SU-DHL-6 (cell line): Measurements from ENCODE around the gene YJU2.

Experiments
- H2AFZ ChIP-seq: fragments of 200-600 bp; sonication (generic); 2 replicates; pipeline ENCODE4 v1.6.1; 2014; ENCODE audit warnings: low read depth, mild to moderate bottlenecking, moderate library complexity, mixed read lengths, antibody characterized with exemption, low read length; ENCODE audit not compliant: severe bottlenecking
- H3F3A ChIP-seq: fragments of 200-600 bp; shearing (Covaris generic); 2 replicates; pipeline ENCODE4 v1.6.0; 2016; ENCODE audit warnings: antibody characterized with exemption, mild to moderate bottlenecking; ENCODE audit not compliant: insufficient read depth
- H3K27ac ChIP-seq: fragments of 200-600 bp; sonication (generic); 2 replicates; pipeline ENCODE4 v1.5.1; 2016; ENCODE audit warnings: low read depth, mild to moderate bottlenecking, low read length, moderate library complexity, mixed read lengths
- H3K27me3 ChIP-seq: fragments of 200-600 bp; sonication (generic), shearing (Covaris generic); 2 replicates; pipeline ENCODE4 v1.6.0; 2014; ENCODE audit warnings: mild to moderate bottlenecking, low read length
- H3K36me3 ChIP-seq: fragments of 200-600 bp; sonication (generic); 2 replicates; pipeline ENCODE4 v1.6.1; 2014; ENCODE audit warnings: mild to moderate bottlenecking, low read length, mixed read lengths
- H3K4me2 ChIP-seq: fragments of 300-600, 200-600 bp; shearing (Covaris generic), sonication (generic); 2 replicates; pipeline ENCODE4 v1.6.0; 2014; ENCODE audit warnings: low read length, low read depth, mild to moderate bottlenecking; ENCODE audit not compliant: poor library complexity, severe bottlenecking
- H3K4me3 ChIP-seq: fragments of 200-600 bp; sonication (generic); 2 replicates; pipeline ENCODE4 v1.5.1; 2014; ENCODE audit warnings: antibody characterized with exemption, low read length, mild to moderate bottlenecking, mixed read lengths; ENCODE audit not compliant: insufficient read depth, poor library complexity, severe bottlenecking
- H3K79me2 ChIP-seq: fragments of 200-600 bp; sonication (generic); 2 replicates; pipeline ENCODE4 v1.6.1; 2014; ENCODE audit warnings: mild to moderate bottlenecking, low read length, moderate library complexity; ENCODE audit not compliant: insufficient read depth
- H3K9ac ChIP-seq: fragments of 200-600 bp; sonication (generic); 2 replicates; pipeline ENCODE4 v1.7.0; 2014; ENCODE audit warnings: mild to moderate bottlenecking, low read length
- H3K9me2 ChIP-seq: fragments of 200-600 bp; sonication (generic); replicated peaks from 2 replicates; pipeline ENCODE4 v1.6.1; 2014; ENCODE audit warnings: low read length; ENCODE audit not compliant: insufficient read depth
- H3K9me3 ChIP-seq: fragments of 200-600 bp; sonication (generic); 2 replicates; pipeline ENCODE4 v1.6.1; 2014; ENCODE audit warnings: low read length, mixed read lengths; ENCODE audit not compliant: insufficient read depth
- H4K20me1 ChIP-seq: fragments of 200-600 bp; sonication (generic); 2 replicates; pipeline ENCODE4 v1.6.1; 2014; ENCODE audit warnings: low read depth, mild to moderate bottlenecking, antibody characterized with exemption, low read length, moderate library complexity, mixed read lengths
- CTCF ChIP-seq: fragments of 200-600 bp; sonication (generic); IDR thresholded peaks from one replicate; pipeline ENCODE4 v1.5.1; 2017; ENCODE audit warnings: antibody characterized with exemption, mild to moderate bottlenecking, low read length, moderate library complexity; ENCODE audit not compliant: insufficient read depth, poor library complexity, severe bottlenecking
- EZH2phosphoT487 ChIP-seq: fragments of 200-600 bp; sonication (generic), shearing (Covaris generic); conservative IDR thresholded peaks from 2 replicates; pipeline ENCODE4 v1.6.1; 2018; ENCODE audit warnings: mild to moderate bottlenecking, antibody characterized with exemption, low read length, moderate library complexity, mixed read lengths

YJU2 gene

GRCh38 chr19:4210166-4210731 is 36.6 kb upstream of the YJU2 start:
- H2AFZ ChIP-seq = no peak overlapping the region
- H3K27me3 ChIP-seq = no peaks in the 10 kb centered on the region
- H3K9me3 ChIP-seq = no peaks in the 10 kb centered on the region
- H3K36me3 ChIP-seq = no peaks in the 10 kb centered on the region
- no peak overlapping the region for H3K4me2 ChIP-seq
- no peak overlapping the region for H3K27ac ChIP-seq
- no peaks in the 10 kb centered on the region for H3K79me2 ChIP-seq
- no peaks in the 10 kb centered on the region for H3K9me2 ChIP-seq
- no peak overlapping the region for H3K4me3 ChIP-seq
- TF ChIP-seq CTCF (no peak), EZH2phosphoT487 (no peak)
- H4K20me1 ChIP-seq = no peaks in the 10 kb centered on the region
- no peaks in the 10 kb centered on the region for H3F3A ChIP-seq
- H3K9ac ChIP-seq = no peak overlapping the region

- Histone ChIP-seq H3K36me3 (no peaks in the 10 kb centered on the region), H3K4me3 (no peak overlapping the region), H3K9me2 (no peaks in the 10 kb centered on the region), H2AFZ (no peak overlapping the region), H3K27ac (no peak overlapping the region), H3K9me3 (no peaks in the 10 kb centered on the region), H3K4me2 (no peak overlapping the region), H3F3A (no peaks in the 10 kb centered on the region), H3K79me2 (no peaks in the 10 kb centered on the region), H3K9ac (no peak overlapping the region), H4K20me1 (no peaks in the 10 kb centered on the region), H3K27me3 (no peaks in the 10 kb centered on the region)
- TF ChIP-seq CTCF = no peak
- TF ChIP-seq EZH2phosphoT487 = no peak
Observed at GRCh38 chr19:4213116-4213515, 33.8 kb upstream of the YJU2 start.

GRCh38 chr19:4215807-4216206 is 31.1 kb upstream of the YJU2 start:
- Histone ChIP-seq H3K9ac (no peak overlapping the region), H3K9me3 (no peaks in the 10 kb centered on the region), H3K27me3 (no peaks in the 10 kb centered on the region), H3K79me2 (no peaks in the 10 kb centered on the region), H3K9me2 (no peaks in the 10 kb centered on the region), H3F3A (no peaks in the 10 kb centered on the region), H3K4me3 (no peak overlapping the region), H4K20me1 (no peaks in the 10 kb centered on the region), H3K36me3 (no peaks in the 10 kb centered on the region), H3K27ac (no peak overlapping the region), H3K4me2 (no peak overlapping the region), H2AFZ (no peak overlapping the region)
- no peak for TF ChIP-seq EZH2phosphoT487
- TF ChIP-seq CTCF = no peak
